Kidney tubule cell (primary cell): ENCODE measurements around the gene ZNF581.

Experiments used
- DNase-seq: peaks from one replicate; pipeline ENCODE4 v3.0.0-alpha.2; 2018; ENCODE audit warnings: low spot score

ZNF581 gene

GRCh38 chr19:55680339-55681130 lies 37.1 kb downstream of the ZNF581 start:
- DNase-seq, result no peak

- peak; percentile 76 for DNase-seq
These were observed 38.0 kb downstream of the ZNF581 start for GRCh38 chr19:55681131-55682092.

- peak; percentile 67 for DNase-seq
These were observed 40.2 kb downstream of the ZNF581 start for GRCh38 chr19:55683449-55684261.

GRCh38 chr19:55684946-55685681 lies 41.7 kb downstream of the ZNF581 start:
- DNase-seq, result no peak

DNA sequence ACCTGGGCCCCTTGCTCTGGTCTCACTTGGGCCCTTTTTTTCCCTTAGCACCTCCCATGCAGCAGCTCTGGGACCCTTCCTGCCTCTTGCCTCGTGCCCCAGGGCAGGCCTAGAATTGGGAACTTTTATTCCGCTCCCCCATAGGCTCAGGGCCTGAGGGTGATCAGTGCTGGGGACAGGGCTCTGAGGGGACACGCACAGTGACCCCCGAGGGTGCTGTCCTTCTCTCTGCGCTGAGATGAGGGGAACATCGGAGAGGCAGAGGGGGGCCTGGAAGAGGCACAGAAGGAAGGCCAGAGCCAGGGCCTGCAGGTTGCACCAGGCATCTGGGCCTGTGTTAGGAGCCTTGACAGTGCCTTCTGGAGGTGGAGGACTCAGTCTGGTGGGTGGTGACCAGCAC lies 42.3 kb downstream of the ZNF581 start:
- no peak for DNase-seq

- DNase-seq, result no peak
These were observed 43.0 kb downstream of the ZNF581 start for GRCh38 chr19:55686311-55687050.

- no peak for DNase-seq
These were observed 44.1 kb downstream of the ZNF581 start for GRCh38 chr19:55687281-55688201.

DNA sequence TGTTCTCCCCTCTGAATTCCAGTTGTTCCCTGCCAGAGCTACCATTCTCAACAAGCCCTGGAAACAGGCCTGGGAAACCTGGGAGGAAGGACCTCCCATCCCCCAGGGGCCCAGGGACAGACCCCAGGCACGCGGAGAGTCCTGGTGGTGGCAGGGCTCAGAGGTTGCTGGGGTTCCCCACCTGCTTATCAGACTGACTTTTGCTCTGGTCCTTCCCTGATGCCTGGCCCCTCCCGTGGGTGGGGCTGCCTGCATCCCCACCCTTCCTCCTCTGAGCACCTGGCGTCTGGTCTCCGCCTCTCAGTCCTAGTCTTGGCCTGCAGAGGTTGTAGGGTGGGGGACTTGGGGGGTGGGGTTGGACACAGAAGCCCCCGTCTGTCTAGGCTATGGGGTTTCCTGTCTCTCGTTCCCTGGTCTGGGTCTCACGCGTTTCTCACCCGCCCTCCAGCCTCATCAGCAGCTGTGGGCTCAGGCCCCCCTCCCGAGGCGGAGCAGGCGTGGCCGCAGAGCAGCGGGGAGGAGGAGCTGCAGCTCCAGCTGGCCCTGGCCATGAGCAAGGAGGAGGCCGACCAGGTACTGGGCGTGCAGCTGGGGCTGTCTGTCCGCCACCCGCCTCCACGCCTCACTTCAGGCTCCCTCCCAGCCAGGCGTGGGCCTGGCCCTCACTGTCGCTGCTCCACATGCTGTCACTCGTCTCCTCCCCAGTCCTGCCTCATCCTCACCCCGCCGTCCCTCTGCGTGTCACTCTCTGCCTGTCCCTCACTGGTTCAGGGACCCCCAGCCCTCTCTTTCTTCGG lies 45.2 kb downstream of the ZNF581 start:
- DNase-seq, result peak; percentile 30

GRCh38 chr19:55689411-55690108 lies 46.1 kb downstream of the ZNF581 start:
- DNase-seq, result no peak

DNA sequence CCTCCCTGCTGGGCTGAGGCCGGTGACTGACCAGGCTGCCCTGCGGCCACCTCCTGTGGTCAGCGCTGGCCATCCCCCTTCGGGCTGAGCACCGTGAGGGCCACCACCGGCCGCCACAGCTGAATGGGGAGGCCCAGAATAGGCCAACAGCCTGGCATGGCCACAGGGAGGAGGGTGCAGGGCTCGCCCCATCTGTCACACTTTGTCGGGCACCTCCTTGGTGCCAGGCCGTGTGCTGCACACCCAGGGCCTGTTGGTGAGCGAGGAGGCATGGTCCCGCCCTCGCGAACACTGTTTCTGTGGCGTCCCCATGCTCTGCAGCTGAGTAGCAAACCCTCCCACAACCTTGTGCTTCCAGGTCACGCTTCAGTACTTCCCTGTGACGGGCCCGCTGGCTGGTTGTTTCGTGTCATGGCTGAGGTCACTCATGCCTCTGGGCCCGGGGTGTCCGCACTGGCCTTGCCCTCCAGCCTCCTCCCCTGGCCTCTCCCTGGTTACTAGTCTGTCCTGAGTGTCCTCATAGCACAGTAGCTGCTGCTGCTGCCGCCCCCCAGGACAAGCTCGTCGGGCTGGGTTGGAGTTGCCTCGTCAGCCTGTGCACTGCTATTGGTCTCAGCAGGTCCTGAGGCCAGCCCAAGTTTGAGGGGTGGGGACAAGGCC lies 46.8 kb downstream of the ZNF581 start:
- DNase-seq, result peak; percentile 85

DNA sequence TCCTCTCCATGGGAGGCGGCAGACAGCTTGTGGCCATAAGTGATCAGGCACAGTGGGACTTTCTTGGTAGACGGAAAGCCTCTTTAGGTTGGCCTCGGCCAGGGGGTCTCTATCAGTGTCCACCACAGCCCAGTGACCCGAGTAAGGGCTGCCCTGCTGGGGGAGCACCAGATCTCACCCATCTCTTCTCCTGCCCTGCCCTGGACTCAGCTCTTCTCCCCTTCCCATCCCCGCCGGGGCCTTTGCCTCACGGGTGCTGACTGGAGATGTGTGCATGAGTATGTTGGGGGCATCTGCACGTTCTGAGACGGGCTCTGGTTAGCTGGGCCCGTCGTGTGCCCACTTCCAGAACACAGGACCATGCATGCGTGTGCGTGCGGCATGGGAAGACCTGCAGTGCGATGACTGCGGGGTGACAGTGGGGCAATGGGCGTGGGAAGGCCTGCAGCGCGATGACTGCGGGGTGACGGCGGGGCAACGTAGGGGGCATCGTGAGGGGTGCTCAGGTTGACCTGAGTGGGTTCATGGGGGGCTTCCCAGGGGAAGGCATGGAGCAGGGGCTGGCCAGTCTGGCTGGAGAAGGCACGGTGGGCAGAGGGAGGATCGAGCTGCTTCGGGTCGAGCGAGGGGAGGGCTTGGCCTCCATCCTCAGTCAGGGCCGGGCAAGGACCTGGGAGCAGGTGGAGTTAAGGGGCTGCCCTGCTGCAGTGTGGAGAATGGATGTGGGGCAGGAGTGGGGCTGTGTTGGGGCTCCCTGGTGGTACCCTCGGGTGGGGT lies 47.5 kb downstream of the ZNF581 start:
- DNase-seq, result no peak

GRCh38 chr19:55691561-55692481 lies 48.4 kb downstream of the ZNF581 start:
- DNase-seq, result no peak

DNA sequence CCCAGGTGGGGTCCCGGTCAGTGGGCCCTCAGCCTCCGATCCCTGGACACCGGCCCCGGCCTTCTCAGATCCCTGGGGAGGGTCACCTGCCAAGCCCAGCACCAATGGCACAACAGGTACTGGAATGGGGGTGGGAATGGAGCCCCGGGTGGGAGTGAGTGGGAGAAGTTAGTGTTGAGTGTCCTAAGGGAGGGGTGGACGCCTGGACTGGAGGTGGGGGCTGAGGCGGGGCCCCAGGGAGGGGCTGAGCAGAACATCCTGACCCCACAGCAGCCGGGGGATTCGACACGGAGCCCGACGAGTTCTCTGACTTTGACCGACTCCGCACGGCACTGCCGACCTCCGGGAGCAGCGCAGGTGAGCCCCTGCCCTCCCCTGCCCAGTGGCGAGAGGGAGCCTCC lies 49.2 kb downstream of the ZNF581 start:
- DNase-seq, result no peak

DNA sequence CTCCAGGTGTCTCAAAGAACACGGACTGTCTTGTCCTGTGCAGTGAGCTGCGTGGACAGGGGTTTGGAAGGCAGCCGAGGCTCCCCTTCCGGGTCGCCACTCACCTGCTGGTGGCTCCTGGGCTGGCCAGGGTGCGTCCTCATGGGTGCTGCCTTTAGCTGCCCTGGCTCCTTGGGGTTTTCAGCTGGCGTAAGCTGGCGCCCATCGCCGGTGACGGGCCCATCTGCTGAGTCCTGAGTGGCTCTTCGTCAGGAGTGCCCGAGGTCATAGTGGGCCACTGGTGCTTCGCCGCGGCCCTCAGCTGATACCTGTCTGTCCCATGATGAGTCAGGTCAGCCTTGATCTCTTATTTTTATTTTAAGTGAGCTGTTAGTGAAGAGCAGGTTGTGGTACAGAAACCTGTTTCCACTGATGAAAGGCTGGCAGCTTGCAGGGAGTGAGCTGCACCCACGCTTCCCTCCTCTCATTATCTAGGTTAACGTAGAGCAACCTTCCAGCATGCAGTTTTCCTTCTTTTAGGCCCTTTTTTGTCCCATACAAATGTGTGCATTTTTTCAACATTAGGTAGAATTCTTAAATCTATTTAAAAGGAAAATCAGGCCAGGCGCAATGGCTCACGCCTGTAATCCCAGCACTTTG lies 50.0 kb downstream of the ZNF581 start:
- DNase-seq, result no peak

DNA sequence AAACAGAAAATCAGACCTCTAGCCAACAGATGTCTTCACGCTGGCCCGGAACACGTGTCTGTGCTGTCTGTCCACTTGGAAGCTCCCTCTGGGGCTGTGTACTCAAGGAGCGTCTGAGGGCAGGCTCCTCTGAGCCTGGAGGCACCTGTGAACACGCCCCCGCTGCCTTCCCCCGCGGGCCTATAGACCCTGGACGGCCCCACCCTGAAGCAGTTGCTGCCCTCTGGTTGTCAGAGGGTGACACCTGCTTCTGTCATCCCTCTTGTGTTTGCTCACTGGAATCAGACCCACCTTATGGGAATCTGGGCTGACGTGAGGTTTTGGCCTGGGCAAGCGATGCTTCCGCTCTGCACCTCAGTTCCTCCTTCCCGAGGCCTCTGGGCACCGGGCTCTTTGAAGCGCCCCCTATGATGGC lies 50.8 kb downstream of the ZNF581 start:
- DNase-seq, result no peak
